ENCODE results near the gene HNRNPUL1.

DNA sequence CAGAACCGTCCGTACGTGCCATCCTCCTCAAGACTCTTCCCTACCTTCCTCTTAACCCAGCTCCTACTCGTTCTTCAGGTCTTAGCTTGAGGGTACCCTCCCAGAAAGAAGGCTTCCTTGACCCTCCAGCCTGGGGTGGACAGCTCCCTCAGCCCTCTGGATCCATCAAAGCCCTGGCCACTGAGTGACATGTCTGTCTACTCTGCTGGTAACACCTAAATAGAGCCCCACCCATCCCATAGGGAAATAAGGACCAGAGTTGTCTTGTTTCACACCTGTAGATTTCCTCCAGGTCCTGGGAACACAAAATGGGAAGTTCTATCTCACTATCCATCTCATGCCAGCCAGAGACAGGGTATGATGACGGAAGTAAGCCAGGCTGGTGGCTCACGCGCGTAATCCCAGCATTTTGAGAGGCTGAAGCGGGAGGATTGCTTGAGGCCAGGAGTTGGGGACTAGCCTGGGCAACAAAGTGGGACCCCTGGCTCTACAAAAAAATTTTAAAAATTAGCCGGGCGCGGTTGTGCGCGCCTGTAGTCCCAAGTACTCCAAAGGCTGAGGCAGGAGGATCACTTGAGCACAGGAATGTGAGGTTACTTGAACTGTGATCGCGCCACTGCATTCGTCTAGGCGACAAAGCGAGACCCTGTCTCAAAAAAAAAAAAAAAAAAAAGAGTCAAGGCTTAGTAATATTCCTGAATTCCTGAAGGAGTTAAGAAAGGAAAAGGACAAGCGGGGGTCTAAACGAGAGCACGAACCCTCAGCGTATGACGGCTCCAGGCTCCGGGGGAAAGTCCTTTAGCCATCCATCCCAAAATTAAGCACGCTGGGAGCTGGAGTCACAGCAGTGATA, 45.2 kb downstream of the HNRNPUL1 start:
- TF ChIP-seq CTCF (IDR thresholded peaks at IDR 0.05) (no peak), ZFX (IDR thresholded peaks at IDR 0.05; ENCODE audit: borderline replicate concordance) (no peak)
